Peyer's patch (tissue), 4 donors: ENCODE data around the gene SLC22A1.

Experiments
- CTCF ChIP-seq, 6 experiments: fragments of 450-650 bp in 4 of 6; fragments of 200-600 bp in 2 of 6; sonication (generic) in 1 of 6; IDR thresholded peaks; one replicate each; pipeline ENCODE4 v1.5.1; 2017 to 2019; ENCODE audit warnings: antibody characterized with exemption in 6 of 6, mild to moderate bottlenecking in 3 of 6, moderate library complexity in 1 of 6
- POLR2A ChIP-seq, 2 donors: fragments of 450-650 bp; IDR thresholded peaks; one replicate each; pipeline ENCODE4 v1.5.1; 2017; ENCODE audit warnings: antibody characterized with exemption in 2 of 2, mild to moderate bottlenecking in 2 of 2, moderate library complexity in 2 of 2

DNA sequence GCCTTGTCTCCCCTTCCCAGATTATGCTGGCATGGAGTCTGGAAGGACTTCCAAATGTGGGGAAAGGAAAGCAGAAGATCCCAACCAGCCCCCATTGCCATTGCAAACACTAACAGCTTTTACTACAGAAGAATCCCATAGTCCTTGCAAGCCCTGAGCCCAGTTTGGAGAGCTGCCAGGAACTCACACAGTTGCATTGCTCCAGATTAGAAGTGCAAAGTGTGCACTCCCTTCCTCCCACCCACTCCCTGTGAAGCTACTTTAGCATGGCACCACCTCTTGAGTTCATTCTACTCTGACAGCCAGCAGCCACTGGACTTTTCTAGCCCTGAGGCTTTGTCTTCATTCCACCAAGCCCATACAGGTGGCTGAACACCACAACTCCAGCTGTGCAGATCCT is 69.4 kb downstream of the SLC22A1 start:
- TF ChIP-seq CTCF (IDR thresholded peaks at IDR 0.05) (no peak), POLR2A (IDR thresholded peaks at IDR 0.05) (no peak)
